WTC11 (cell line): Measurements from ENCODE around the gene HS3ST4. TPM values are rescaled to one million over a fixed set of nuclear protein-coding genes. Genes with fewer than 3 reads are reported as not detected.

Experiments used
- ATAC-seq: fragments of 200-7000 bp; cut with Tn5 transposase; 2 replicates; pipeline ENCODE4 v1.10.0; 2021; ENCODE audit warnings: mild to moderate bottlenecking, moderate library complexity
- CTCF ChIA-PET: fragments of 300-600 bp; sonication (Branson Sonifier 250); formaldehyde crosslinking; loops from one replicate; lab custom pipeline; 2021; ENCODE audit warnings: antibody characterized with exemption; lab: Charles Lee
- POLR2A ChIA-PET: fragments of 350-600 bp; sonication (Branson Sonifier 250); formaldehyde crosslinking; loops from one replicate; lab custom pipeline; 2021; ENCODE audit warnings: antibody characterized with exemption; lab: Charles Lee
- DNase-seq: peaks from one replicate; pipeline ENCODE4 v3.0.0; 2021; ENCODE audit warnings: low spot score
- H3K27ac Mint-ChIP-seq: 2 replicates; pipeline ENCODE4 v1.8.0; 2021; ENCODE audit warnings: mixed read lengths
- H3K27me3 Mint-ChIP-seq: 2 replicates; pipeline ENCODE4 v1.8.0; 2021; ENCODE audit warnings: low read depth, mild to moderate bottlenecking, moderate library complexity, mixed read lengths
- H3K36me3 Mint-ChIP-seq: 2 replicates; pipeline ENCODE4 v1.8.0; 2021; ENCODE audit warnings: mixed read lengths
- H3K4me1 Mint-ChIP-seq: 2 replicates; pipeline ENCODE4 v1.8.0; 2022; ENCODE audit warnings: mixed read lengths
- H3K4me3 Mint-ChIP-seq: 2 replicates; pipeline ENCODE4 v1.8.0; 2021; ENCODE audit warnings: mild to moderate bottlenecking, moderate library complexity, mixed read lengths
- H3K9me3 Mint-ChIP-seq: 2 replicates; pipeline ENCODE4 v1.8.0; 2021; ENCODE audit warnings: mixed read lengths
- AFF4 ChIP-seq: sonication (generic); formaldehyde crosslinking; IDR thresholded peaks from 2 replicates; pipeline ENCODE4 v1.8.1; 2023; ENCODE audit warnings: mild to moderate bottlenecking, missing genetic modification reagents, borderline replicate concordance
- ARID4B ChIP-seq: sonication (generic); formaldehyde crosslinking; IDR thresholded peaks from 2 replicates; pipeline ENCODE4 v1.8.0; 2023; ENCODE audit warnings: missing genetic modification reagents, mild to moderate bottlenecking, borderline replicate concordance
- ATF1 ChIP-seq: sonication (generic); formaldehyde crosslinking; IDR thresholded peaks from 2 replicates; pipeline ENCODE4 v1.8.1; 2023; ENCODE audit warnings: mild to moderate bottlenecking, moderate library complexity, missing genetic modification reagents
- CREB1 ChIP-seq: sonication (generic); formaldehyde crosslinking; IDR thresholded peaks from 2 replicates; pipeline ENCODE4 v1.8.0; 2023; ENCODE audit warnings: mild to moderate bottlenecking, missing genetic modification reagents
- E2F5 ChIP-seq: sonication (generic); formaldehyde crosslinking; IDR thresholded peaks from 2 replicates; pipeline ENCODE4 v1.8.1; 2022; ENCODE audit warnings: mild to moderate bottlenecking, moderate library complexity, missing genetic modification reagents
- FOXP1 ChIP-seq: sonication (generic); formaldehyde crosslinking; IDR thresholded peaks from 2 replicates; pipeline ENCODE4 v1.8.0; 2022; ENCODE audit warnings: missing genetic modification reagents, mild to moderate bottlenecking, moderate library complexity, borderline replicate concordance
- HMGA2 ChIP-seq: fragments of 250-450 bp; sonication (Bioruptor Pico); IDR thresholded peaks from 2 replicates; pipeline ENCODE4 v1.4.0; 2021; ENCODE audit warnings: mild to moderate bottlenecking, moderate library complexity
- IRF2 ChIP-seq: sonication (generic); formaldehyde crosslinking; IDR thresholded peaks from 2 replicates; pipeline ENCODE4 v1.8.0; 2022; ENCODE audit warnings: low read depth, missing genetic modification reagents, borderline replicate concordance
- MXD4 ChIP-seq: fragments of 250-450 bp; sonication (Bioruptor Pico); IDR thresholded peaks from 2 replicates; pipeline ENCODE4 v1.8.0; 2021; ENCODE audit warnings: mild to moderate bottlenecking, moderate library complexity, borderline replicate concordance
- NR1H2 ChIP-seq: sonication (generic); formaldehyde crosslinking; IDR thresholded peaks from 2 replicates; pipeline ENCODE4 v1.9.0; 2021; ENCODE audit warnings: mild to moderate bottlenecking, moderate library complexity, missing genetic modification reagents
- TCF7 ChIP-seq: sonication (generic); formaldehyde crosslinking; IDR thresholded peaks from 2 replicates; pipeline ENCODE4 v1.8.0; 2022; ENCODE audit warnings: mild to moderate bottlenecking, low read depth, missing genetic modification reagents, moderate library complexity
- USF1 ChIP-seq: sonication (generic); formaldehyde crosslinking; IDR thresholded peaks from 2 replicates; pipeline ENCODE4 v1.8.0; 2022; ENCODE audit warnings: mild to moderate bottlenecking, missing genetic modification reagents
- ZBTB21 ChIP-seq: sonication (generic); formaldehyde crosslinking; IDR thresholded peaks from 2 replicates; pipeline ENCODE4 v1.8.1; 2023; ENCODE audit warnings: mild to moderate bottlenecking, missing genetic modification reagents, borderline replicate concordance
- ZNF263 ChIP-seq: sonication (generic); formaldehyde crosslinking; IDR thresholded peaks from 2 replicates; pipeline ENCODE4 v1.8.1; 2022; ENCODE audit warnings: low read depth, mild to moderate bottlenecking, moderate library complexity, missing genetic modification reagents
- ZNF532 ChIP-seq: fragments of 250-450 bp; sonication (Bioruptor Pico); IDR thresholded peaks from 2 replicates; pipeline ENCODE4 v1.9.0; 2021; ENCODE audit warnings: mild to moderate bottlenecking, borderline replicate concordance
- total RNA-seq: library from RNA; stranded (reverse); gene quantifications from 3 replicates; pipeline ENCODE4 v1.2.3, GENCODE V29; 2021

The HS3ST4 gene
- total RNA-seq, 1 experiment from 2014 or later, result 5.4 TPM

- H3K27me3 Mint-ChIP-seq, result no peaks in the 10 kb centered on the region; the same call in 1 of the 2 replicates
- ChIA-PET POLR2A (no interaction called here), CTCF (no interaction called here)
- peaks cover 8% of the 10 kb centered on the region for H3K36me3 Mint-ChIP-seq
- no peak overlapping the region for H3K27ac Mint-ChIP-seq
- peaks cover 9% of the 10 kb centered on the region for H3K9me3 Mint-ChIP-seq
- TF ChIP-seq TCF7 (CRISPR knock-in tag) (no peak), IRF2 (CRISPR knock-in tag) (no peak), ZBTB21 (CRISPR knock-in tag) (no peak), CREB1 (CRISPR knock-in tag) (no peak), FOXP1 (CRISPR knock-in tag) (no peak)
- DNase-seq (no peak), ATAC-seq (no peak)
- no peak overlapping the region for H3K4me3 Mint-ChIP-seq
- peaks cover 15% of the 10 kb centered on the region; the same call in 1 of the 2 replicates for H3K4me1 Mint-ChIP-seq
Measured at GRCh38 chr16:25845901-25846300, 154.1 kb downstream of the HS3ST4 start.

GRCh38 chr16:25854141-25854540 lies 162.4 kb downstream of the HS3ST4 start:
- DNase-seq (no peak), ATAC-seq (no peak)
- Mint-ChIP-seq H3K9me3 (no peaks in the 10 kb centered on the region), H3K4me1 (peaks cover 67% of the 10 kb centered on the region), H3K27me3 (no peaks in the 10 kb centered on the region), H3K36me3 (no peaks in the 10 kb centered on the region), H3K27ac (peak overlapping the region; percentile 98), H3K4me3 (peak overlapping the region; percentile 52)
- CTCF ChIA-PET, result interaction anchor here (1.0 kb wide), 1 partner anchor 97 kb away, joined by 3 read pairs; no protein-coding TSS in a partner anchor
- TF ChIP-seq AFF4 (no peak), E2F5 (no peak)
- POLR2A ChIA-PET, result no interaction called here

- POLR2A ChIA-PET, result interaction anchor here (1.1 kb wide), 1 partner anchor 96 kb away, joined by 3 read pairs; no protein-coding TSS in a partner anchor
- Mint-ChIP-seq H3K27me3 (no peaks in the 10 kb centered on the region), H3K9me3 (no peaks in the 10 kb centered on the region), H3K4me3 (peak overlapping the region; percentile 52), H3K36me3 (no peaks in the 10 kb centered on the region), H3K4me1 (peaks cover 71% of the 10 kb centered on the region), H3K27ac (peak overlapping the region; percentile 98)
- DNase-seq (no peak), ATAC-seq (no peak)
- CTCF ChIA-PET, result interaction anchor here (2.1 kb wide), 1 partner anchor 790 kb away, joined by 6 read pairs; no protein-coding TSS in a partner anchor
- TF ChIP-seq ZNF532, result no peak
- no peak for TF ChIP-seq MXD4 (CRISPR knock-in tag)
- TF ChIP-seq ZNF263 (CRISPR knock-in tag), result no peak
- TF ChIP-seq HMGA2, result no peak
- no peak for TF ChIP-seq ZBTB21 (CRISPR knock-in tag)
- no peak for TF ChIP-seq ARID4B
- no peak for TF ChIP-seq NR1H2 (CRISPR knock-in tag)
- TF ChIP-seq ATF1, result no peak
- TF ChIP-seq USF1, result no peak
Measured at GRCh38 chr16:25855063-25855462, 163.3 kb downstream of the HS3ST4 start.
